Gastrocnemius medialis (tissue), 4 donors: ENCODE data around the gene PTPRF.

Experiments
- CTCF ChIP-seq, 5 experiments: fragments of 450-650 bp in 3 of 5; fragments of 200-600 bp in 2 of 5; sonication (generic) in 2 of 5; IDR thresholded peaks in 4 of 5; conservative IDR thresholded peaks in 1 of 5; 1 replicate in 4 of 5; 2 replicates in 1 of 5; pipeline ENCODE4 v1.5.1; 2016 to 2019; ENCODE audit warnings: antibody characterized with exemption in 5 of 5, mild to moderate bottlenecking in 3 of 5, moderate library complexity in 3 of 5
- POLR2A ChIP-seq, 2 donors: fragments of 450-650 bp; IDR thresholded peaks; one replicate each; pipeline ENCODE4 v1.6.1; 2017; ENCODE audit warnings: antibody characterized with exemption in 2 of 2, mild to moderate bottlenecking in 2 of 2, moderate library complexity in 2 of 2

GRCh38 chr1:43557744-43558245 lies 27.1 kb downstream of the PTPRF start:
- TF ChIP-seq CTCF (IDR thresholded peaks at IDR 0.05 in 4 of 5, conservative IDR thresholded peaks at IDR 0.05 in 1 of 5) (no peak), POLR2A (IDR thresholded peaks at IDR 0.05) (no peak)
